K562 (cell line): Measurements from ENCODE around the gene POLD1. TPM values are rescaled to one million over a fixed set of nuclear protein-coding genes. Genes with fewer than 3 reads are reported as not detected.

Experiments used
- CREBBP ChIP-seq: IDR thresholded peaks from one replicate; pipeline ENCODE4 v1.6.1; 2012; ENCODE audit warnings: low read depth, mild to moderate bottlenecking, control low read depth, inconsistent platforms, low read length
- HNRNPH1 ChIP-seq: fragments of 200-400 bp; formaldehyde crosslinking; optimal IDR thresholded peaks from 2 replicates; pipeline ENCODE3; 2017; ENCODE audit warnings: low read depth, mild to moderate bottlenecking, low read length, moderate library complexity
- L3MBTL2 ChIP-seq: fragments of 450-650 bp; IDR thresholded peaks from 2 replicates; pipeline ENCODE4 v1.6.1; 2016; ENCODE audit warnings: mild to moderate bottlenecking, moderate library complexity
- SRSF3 ChIP-seq: fragments of 200-400 bp; formaldehyde crosslinking; IDR thresholded peaks from 2 replicates; pipeline ENCODE4 v1.6.1; 2016; ENCODE audit warnings: mild to moderate bottlenecking, low read length, moderate library complexity; ENCODE audit not compliant: insufficient read depth
- ZFPM2 ChIP-seq: fragments of 250-450 bp; sonication (Bioruptor Pico); IDR thresholded peaks from 2 replicates; pipeline ENCODE4 v1.5.1; 2022; ENCODE audit warnings: mild to moderate bottlenecking
- ZNF384 ChIP-seq: IDR thresholded peaks from 2 replicates; pipeline ENCODE4 v1.6.1; 2012; ENCODE audit warnings: low read depth, low read length, improper control_type of control experiment
- polyA plus RNA-seq, 8 experiments: library from polyadenylated mRNA; depleted of rRNA in 4 of 8; stranded (reverse) in 5 of 8; unstranded in 3 of 8; fragments of >200 nt; fragmentation: Nextera tagmentation in 2 of 8; fragmentation: Illumina TruSeq in 1 of 8; extraction: Ambion mirVana in 2 of 8; extraction: Trizol in 1 of 8; gene quantifications; 2 replicates each; pipeline versions ENCODE4 v1.2.1 to v1.2.3, GENCODE V29; 2011 to 2014; ENCODE audit warnings: inconsistent platforms in 1 of 8, missing spikeins in 1 of 8
- total RNA-seq, 7 experiments: library from RNA; depleted of rRNA in 6 of 7; stranded (reverse); fragments of >200 nt in 6 of 7; fragmentation: Illumina TruSeq in 2 of 7; extraction: Trizol in 2 of 7; gene quantifications; 2 replicates each; pipeline versions ENCODE4 v1.2.1 to v1.2.3, GENCODE V29; 2011 to 2021; ENCODE audit warnings: low replicate concordance in 1 of 7
- TF ChIP-seq, protein P1 (sequence below), 2 experiments: fragments of 200-800 bp in 1 of 2; sonication (Bioruptor generic) in 1 of 2; sonication (generic) in 1 of 2; formaldehyde crosslinking in 1 of 2; IDR thresholded peaks in 1 of 2; conservative IDR thresholded peaks in 1 of 2; 2 replicates each; pipeline versions ENCODE4 v1.5.0 to v1.6.1; 2016 to 2020; ENCODE audit warnings: missing compliant biosample characterization in 1 of 2, missing genetic modification characterization in 1 of 2, missing genetic modification reagents in 1 of 2
- TF ChIP-seq, protein P2 (sequence below): sonication (generic); formaldehyde crosslinking; IDR thresholded peaks from 2 replicates; pipeline ENCODE4 v1.4.0; 2020; ENCODE audit warnings: mild to moderate bottlenecking, missing genetic modification reagents
- TF ChIP-seq, protein P3 (sequence below): fragments of 450-650 bp; formaldehyde crosslinking; conservative IDR thresholded peaks from 2 replicates; pipeline ENCODE4 v1.4.0; 2022; ENCODE audit warnings: mild to moderate bottlenecking, missing genetic modification characterization
- TF ChIP-seq, protein P4 (sequence below): fragments of 450-650 bp; formaldehyde crosslinking; IDR thresholded peaks from 2 replicates; pipeline ENCODE4 v1.4.0; 2020; ENCODE audit warnings: mild to moderate bottlenecking, moderate library complexity
- TF ChIP-seq, protein P5 (sequence below), 2 experiments: fragments of 450-650 bp; IDR thresholded peaks; 2 replicates each; pipeline ENCODE4 v1.6.1; 2016
- TF ChIP-seq, protein P6 (sequence below): fragments of 450-650 bp; IDR thresholded peaks from 2 replicates; pipeline ENCODE4 v1.6.1; 2014; ENCODE audit warnings: low read depth, mild to moderate bottlenecking, moderate library complexity, borderline replicate concordance
- TF ChIP-seq, protein P7 (sequence below): fragments of 450-650 bp; formaldehyde crosslinking; IDR thresholded peaks from 2 replicates; pipeline ENCODE4 v1.4.0; 2022; ENCODE audit warnings: missing genetic modification characterization

Gene POLD1
- total and polyA plus RNA-seq, 9 of the 15 experiments (the other 6 are each of a cell fraction or from before 2014, with no cell fraction given), result 1.3 to 312 (median 47.8) TPM

DNA sequence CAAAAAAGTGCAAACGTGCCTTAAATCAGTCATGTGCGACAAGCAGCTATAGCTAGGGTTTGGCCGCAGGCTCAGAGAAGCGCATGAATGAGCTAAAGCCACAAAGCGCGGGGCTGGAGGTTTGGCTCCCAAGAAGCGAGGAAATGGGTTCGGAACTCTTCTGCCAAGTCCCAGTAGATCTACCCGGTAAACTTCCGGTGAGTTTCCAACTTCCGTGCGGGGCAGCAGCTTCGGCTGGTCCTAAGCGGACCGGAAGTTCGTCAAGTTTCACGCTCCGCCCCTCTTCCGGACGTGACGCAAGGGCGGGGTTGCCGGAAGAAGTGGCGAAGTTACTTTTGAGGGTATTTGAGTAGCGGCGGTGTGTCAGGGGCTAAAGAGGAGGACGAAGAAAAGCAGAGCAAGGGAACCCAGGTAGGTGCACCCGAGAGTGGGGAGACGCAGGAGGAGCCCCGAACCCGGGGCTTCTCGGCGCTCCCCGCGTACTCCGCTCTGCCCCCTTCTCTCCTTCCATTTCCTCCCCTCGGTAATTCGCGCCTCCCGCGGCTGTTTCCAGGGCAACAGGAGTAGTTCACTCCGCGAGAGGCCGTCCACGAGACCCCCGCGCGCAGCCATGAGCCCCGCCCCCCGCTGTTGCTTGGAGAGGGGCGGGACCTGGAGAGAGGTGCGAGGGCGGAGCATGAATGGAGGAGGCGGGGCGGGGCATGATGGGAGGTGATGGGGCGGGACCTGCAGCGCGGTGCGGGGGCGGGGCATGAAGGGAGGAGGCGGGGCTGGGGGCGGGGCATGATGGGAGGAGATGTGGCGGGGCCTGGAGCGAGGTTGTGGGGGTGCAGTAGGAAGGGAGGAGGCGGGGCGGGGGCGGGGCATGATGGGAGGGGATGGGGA is 7.7 kb upstream of the POLD1 start, which contains the start of gene NR1H2 (continued):
- TF ChIP-seq, protein P1, sequence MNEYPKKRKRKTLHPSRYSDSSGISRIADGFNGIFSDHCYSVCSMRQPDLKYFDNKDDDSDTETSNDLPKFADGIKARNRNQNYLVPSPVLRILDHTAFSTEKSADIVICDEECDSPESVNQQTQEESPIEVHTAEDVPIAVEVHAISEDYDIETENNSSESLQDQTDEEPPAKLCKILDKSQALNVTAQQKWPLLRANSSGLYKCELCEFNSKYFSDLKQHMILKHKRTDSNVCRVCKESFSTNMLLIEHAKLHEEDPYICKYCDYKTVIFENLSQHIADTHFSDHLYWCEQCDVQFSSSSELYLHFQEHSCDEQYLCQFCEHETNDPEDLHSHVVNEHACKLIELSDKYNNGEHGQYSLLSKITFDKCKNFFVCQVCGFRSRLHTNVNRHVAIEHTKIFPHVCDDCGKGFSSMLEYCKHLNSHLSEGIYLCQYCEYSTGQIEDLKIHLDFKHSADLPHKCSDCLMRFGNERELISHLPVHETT (CRISPR knock-in tag; conservative IDR thresholded peaks at IDR 0.05 in 1 of 2, IDR thresholded peaks at IDR 0.05 in 1 of 2), result peak in 1 of 2 experiments; percentile 76; a peak in 2 of 4 replicates
- TF ChIP-seq HNRNPH1, result no peak
- TF ChIP-seq, protein P2, sequence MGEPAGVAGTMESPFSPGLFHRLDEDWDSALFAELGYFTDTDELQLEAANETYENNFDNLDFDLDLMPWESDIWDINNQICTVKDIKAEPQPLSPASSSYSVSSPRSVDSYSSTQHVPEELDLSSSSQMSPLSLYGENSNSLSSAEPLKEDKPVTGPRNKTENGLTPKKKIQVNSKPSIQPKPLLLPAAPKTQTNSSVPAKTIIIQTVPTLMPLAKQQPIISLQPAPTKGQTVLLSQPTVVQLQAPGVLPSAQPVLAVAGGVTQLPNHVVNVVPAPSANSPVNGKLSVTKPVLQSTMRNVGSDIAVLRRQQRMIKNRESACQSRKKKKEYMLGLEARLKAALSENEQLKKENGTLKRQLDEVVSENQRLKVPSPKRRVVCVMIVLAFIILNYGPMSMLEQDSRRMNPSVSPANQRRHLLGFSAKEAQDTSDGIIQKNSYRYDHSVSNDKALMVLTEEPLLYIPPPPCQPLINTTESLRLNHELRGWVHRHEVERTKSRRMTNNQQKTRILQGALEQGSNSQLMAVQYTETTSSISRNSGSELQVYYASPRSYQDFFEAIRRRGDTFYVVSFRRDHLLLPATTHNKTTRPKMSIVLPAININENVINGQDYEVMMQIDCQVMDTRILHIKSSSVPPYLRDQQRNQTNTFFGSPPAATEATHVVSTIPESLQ (CRISPR knock-in tag), result peak; percentile 80; the same call in 1 of the 2 replicates
- TF ChIP-seq, protein P3, sequence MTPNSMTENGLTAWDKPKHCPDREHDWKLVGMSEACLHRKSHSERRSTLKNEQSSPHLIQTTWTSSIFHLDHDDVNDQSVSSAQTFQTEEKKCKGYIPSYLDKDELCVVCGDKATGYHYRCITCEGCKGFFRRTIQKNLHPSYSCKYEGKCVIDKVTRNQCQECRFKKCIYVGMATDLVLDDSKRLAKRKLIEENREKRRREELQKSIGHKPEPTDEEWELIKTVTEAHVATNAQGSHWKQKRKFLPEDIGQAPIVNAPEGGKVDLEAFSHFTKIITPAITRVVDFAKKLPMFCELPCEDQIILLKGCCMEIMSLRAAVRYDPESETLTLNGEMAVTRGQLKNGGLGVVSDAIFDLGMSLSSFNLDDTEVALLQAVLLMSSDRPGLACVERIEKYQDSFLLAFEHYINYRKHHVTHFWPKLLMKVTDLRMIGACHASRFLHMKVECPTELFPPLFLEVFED, result peak; percentile 21; the same call in 1 of the 2 replicates
- TF ChIP-seq, protein P4, sequence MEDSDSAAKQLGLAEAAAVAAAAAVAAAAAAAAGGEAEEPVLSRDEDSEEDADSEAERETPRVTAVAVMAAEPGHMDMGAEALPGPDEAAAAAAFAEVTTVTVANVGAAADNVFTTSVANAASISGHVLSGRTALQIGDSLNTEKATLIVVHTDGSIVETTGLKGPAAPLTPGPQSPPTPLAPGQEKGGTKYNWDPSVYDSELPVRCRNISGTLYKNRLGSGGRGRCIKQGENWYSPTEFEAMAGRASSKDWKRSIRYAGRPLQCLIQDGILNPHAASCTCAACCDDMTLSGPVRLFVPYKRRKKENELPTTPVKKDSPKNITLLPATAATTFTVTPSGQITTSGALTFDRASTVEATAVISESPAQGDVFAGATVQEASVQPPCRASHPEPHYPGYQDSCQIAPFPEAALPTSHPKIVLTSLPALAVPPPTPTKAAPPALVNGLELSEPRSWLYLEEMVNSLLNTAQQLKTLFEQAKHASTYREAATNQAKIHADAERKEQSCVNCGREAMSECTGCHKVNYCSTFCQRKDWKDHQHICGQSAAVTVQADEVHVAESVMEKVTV, result 0 out of 2 replicates have a peak, but pooled peaks have one; percentile 22
- 0 out of 2 replicates have a peak, but pooled peaks have one; percentile 81 for TF ChIP-seq SRSF3
- no peak for TF ChIP-seq ZFPM2 (CRISPR knock-in tag)
- TF ChIP-seq CREBBP, result no peak
- TF ChIP-seq, protein P5, sequence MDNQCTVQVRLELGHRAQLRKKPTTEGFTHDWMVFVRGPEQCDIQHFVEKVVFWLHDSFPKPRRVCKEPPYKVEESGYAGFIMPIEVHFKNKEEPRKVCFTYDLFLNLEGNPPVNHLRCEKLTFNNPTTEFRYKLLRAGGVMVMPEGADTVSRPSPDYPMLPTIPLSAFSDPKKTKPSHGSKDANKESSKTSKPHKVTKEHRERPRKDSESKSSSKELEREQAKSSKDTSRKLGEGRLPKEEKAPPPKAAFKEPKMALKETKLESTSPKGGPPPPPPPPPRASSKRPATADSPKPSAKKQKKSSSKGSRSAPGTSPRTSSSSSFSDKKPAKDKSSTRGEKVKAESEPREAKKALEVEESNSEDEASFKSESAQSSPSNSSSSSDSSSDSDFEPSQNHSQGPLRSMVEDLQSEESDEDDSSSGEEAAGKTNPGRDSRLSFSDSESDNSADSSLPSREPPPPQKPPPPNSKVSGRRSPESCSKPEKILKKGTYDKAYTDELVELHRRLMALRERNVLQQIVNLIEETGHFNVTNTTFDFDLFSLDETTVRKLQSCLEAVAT (IDR thresholded peaks at IDR 0.05), result peak in 1 of 2 experiments; percentile 91; a peak in 2 of 4 replicates
- TF ChIP-seq ZNF384, result peak; percentile 48; the same call in 1 of the 2 replicates
- no peak; the same call in none of the 2 replicates for TF ChIP-seq L3MBTL2
- TF ChIP-seq, protein P6, sequence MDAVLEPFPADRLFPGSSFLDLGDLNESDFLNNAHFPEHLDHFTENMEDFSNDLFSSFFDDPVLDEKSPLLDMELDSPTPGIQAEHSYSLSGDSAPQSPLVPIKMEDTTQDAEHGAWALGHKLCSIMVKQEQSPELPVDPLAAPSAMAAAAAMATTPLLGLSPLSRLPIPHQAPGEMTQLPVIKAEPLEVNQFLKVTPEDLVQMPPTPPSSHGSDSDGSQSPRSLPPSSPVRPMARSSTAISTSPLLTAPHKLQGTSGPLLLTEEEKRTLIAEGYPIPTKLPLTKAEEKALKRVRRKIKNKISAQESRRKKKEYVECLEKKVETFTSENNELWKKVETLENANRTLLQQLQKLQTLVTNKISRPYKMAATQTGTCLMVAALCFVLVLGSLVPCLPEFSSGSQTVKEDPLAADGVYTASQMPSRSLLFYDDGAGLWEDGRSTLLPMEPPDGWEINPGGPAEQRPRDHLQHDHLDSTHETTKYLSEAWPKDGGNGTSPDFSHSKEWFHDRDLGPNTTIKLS, result peak; percentile 32; the same call in 1 of the 2 replicates
- TF ChIP-seq, protein P7, sequence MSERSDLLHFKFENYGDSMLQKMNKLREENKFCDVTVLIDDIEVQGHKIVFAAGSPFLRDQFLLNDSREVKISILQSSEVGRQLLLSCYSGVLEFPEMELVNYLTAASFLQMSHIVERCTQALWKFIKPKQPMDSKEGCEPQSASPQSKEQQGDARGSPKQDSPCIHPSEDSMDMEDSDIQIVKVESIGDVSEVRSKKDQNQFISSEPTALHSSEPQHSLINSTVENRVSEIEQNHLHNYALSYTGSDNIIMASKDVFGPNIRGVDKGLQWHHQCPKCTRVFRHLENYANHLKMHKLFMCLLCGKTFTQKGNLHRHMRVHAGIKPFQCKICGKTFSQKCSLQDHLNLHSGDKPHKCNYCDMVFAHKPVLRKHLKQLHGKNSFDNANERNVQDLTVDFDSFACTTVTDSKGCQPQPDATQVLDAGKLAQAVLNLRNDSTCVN (CRISPR knock-in tag), result no peak
